Kidney tubule cell (primary cell): ENCODE data around the gene TIMP1.
A peak's percentile ranks its signal among the peaks of the same experiment; 100 is the strongest.
"Not testable (repeated sequence)": the region's sequence is repeated elsewhere in the genome, so short reads cannot be mapped to it uniquely, and the experiment has no call there.

Experiments used
- DNase-seq: peaks from one replicate; pipeline ENCODE4 v3.0.0-alpha.2; 2018; ENCODE audit warnings: low spot score

The TIMP1 gene

GRCh38 chrX:47603125-47603524 lies 20.9 kb downstream of the TIMP1 start:
- not testable (repeated sequence) for DNase-seq

- no peak for DNase-seq
These were observed 22.8 kb downstream of the TIMP1 start for GRCh38 chrX:47605024-47605423.

- DNase-seq: no peak
These were observed 24.9 kb downstream of the TIMP1 start for GRCh38 chrX:47607091-47607490.

GRCh38 chrX:47608130-47608810 lies 26.0 kb downstream of the TIMP1 start:
- no peak for DNase-seq

GRCh38 chrX:47610511-47610910 lies 28.3 kb downstream of the TIMP1 start:
- DNase-seq: no peak

- DNase-seq: no peak
These were observed 29.3 kb downstream of the TIMP1 start for GRCh38 chrX:47611489-47611888.

GRCh38 chrX:47611926-47612325 lies 29.7 kb downstream of the TIMP1 start:
- no peak for DNase-seq

GRCh38 chrX:47612418-47612817 lies 30.2 kb downstream of the TIMP1 start:
- no peak for DNase-seq

GRCh38 chrX:47613082-47613481 lies 30.8 kb downstream of the TIMP1 start:
- peak; percentile 17 for DNase-seq

- no peak for DNase-seq
These were observed 32.4 kb downstream of the TIMP1 start for GRCh38 chrX:47614618-47615017.

GRCh38 chrX:47618923-47619485 lies 36.8 kb downstream of the TIMP1 start:
- DNase-seq: no peak

GRCh38 chrX:47619486-47620302 lies 37.5 kb downstream of the TIMP1 start, which contains the start of gene SYN1:
TSS of gene SYN1 (minus strand) at chrX:47619857. CDS start at chrX:47619728, 129 bp downstream.
- DNase-seq: peak; percentile 72

- no peak for DNase-seq
These were observed 38.1 kb downstream of the TIMP1 start for GRCh38 chrX:47620303-47620685.

- DNase-seq: no peak
These were observed 39.6 kb downstream of the TIMP1 start for GRCh38 chrX:47621851-47622250.

GRCh38 chrX:47623540-47624027 lies 41.3 kb downstream of the TIMP1 start:
- DNase-seq: peak; percentile 70

GRCh38 chrX:47625365-47625764 lies 43.1 kb downstream of the TIMP1 start:
- no peak for DNase-seq

GRCh38 chrX:47628982-47629381 lies 46.7 kb downstream of the TIMP1 start:
- DNase-seq: no peak

- DNase-seq: no peak
These were observed 47.4 kb downstream of the TIMP1 start, which contains the start of gene CFP for GRCh38 chrX:47629419-47630200. TSS of gene CFP (minus strand) at chrX:47629930. CDS start at chrX:47629844, 86 bp downstream.

GRCh38 chrX:47631676-47632075 lies 49.4 kb downstream of the TIMP1 start:
- no peak for DNase-seq

GRCh38 chrX:47632666-47633065 lies 50.4 kb downstream of the TIMP1 start:
- no peak for DNase-seq

GRCh38 chrX:47633689-47634590 lies 51.7 kb downstream of the TIMP1 start:
- no peak for DNase-seq
